ENCODE measurements around the gene SPP2.

DNA sequence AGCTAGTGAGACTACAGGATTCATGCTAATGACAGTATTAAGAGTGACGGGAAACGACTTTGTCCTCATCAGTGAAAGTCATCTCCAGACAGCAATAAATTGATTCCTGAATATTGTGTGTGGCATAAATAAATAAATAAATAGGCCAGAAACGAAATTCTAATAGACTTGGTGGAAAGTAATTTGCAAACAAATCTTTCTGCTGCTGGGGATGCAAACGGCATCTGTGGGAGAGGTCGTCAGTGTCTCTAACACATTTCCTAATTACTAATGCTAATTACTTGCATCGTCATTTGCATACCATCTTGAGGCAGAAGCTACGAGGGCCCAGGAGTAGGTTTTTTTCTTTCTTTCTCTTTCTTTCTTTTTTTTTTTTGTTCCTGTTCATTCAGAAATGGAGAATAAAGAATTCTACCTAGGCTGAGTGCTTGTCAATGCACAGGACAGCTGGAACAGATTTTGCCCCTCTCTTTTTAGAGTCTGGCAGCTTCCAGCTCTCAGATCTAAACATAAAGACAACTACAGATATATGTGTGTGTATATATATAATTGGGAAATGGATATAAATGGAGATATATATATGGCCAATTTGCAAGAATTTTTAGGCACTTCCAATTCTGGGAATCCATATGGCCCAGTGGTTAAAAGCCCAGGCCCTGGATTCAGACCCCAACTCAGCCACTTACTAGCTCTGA is 75.1 kb downstream of the SPP2 start:
- TF ChIP-seq, protein P1, sequence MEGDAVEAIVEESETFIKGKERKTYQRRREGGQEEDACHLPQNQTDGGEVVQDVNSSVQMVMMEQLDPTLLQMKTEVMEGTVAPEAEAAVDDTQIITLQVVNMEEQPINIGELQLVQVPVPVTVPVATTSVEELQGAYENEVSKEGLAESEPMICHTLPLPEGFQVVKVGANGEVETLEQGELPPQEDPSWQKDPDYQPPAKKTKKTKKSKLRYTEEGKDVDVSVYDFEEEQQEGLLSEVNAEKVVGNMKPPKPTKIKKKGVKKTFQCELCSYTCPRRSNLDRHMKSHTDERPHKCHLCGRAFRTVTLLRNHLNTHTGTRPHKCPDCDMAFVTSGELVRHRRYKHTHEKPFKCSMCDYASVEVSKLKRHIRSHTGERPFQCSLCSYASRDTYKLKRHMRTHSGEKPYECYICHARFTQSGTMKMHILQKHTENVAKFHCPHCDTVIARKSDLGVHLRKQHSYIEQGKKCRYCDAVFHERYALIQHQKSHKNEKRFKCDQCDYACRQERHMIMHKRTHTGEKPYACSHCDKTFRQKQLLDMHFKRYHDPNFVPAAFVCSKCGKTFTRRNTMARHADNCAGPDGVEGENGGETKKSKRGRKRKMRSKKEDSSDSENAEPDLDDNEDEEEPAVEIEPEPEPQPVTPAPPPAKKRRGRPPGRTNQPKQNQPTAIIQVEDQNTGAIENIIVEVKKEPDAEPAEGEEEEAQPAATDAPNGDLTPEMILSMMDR (conservative IDR thresholded peaks at IDR 0.05): no peak
- TF ChIP-seq ZFX (IDR thresholded peaks at IDR 0.05): no peak
